Activated CD4-positive, alpha-beta T cell treated with anti-CD3 and anti-CD28 coated beads, Interleukin-2, amount 50 U/mL, for 4 hours (primary cell): ENCODE data around the gene CDC20.
A peak's percentile ranks its signal among the peaks of the same experiment; 100 is the strongest.

ENCODE experiments used
- DNase-seq, 2 experiments: peaks; one replicate each; pipeline ENCODE4 v3.0.0-alpha.2; 2020

CDC20 gene

GRCh38 chr1:43329995-43330751 lies 28.6 kb upstream of the CDC20 start:
- DNase-seq, result peak; percentile 28 to 38

- DNase-seq, result no peak
These were observed 27.1 kb upstream of the CDC20 start for GRCh38 chr1:43331688-43332087.

- DNase-seq, result no peak
These were observed 24.2 kb upstream of the CDC20 start for GRCh38 chr1:43334453-43335205.

GRCh38 chr1:43337588-43337987 lies 21.2 kb upstream of the CDC20 start, which contains the start of gene MPL:
Gene MPL (plus strand): TSS chr1:43337818. CDS start chr1:43337849, 31 bp downstream.
- no peak for DNase-seq

- DNase-seq, result no peak
These were observed 20.8 kb upstream of the CDC20 start for GRCh38 chr1:43338001-43338400.

GRCh38 chr1:43339584-43340232 lies 19.1 kb upstream of the CDC20 start:
- DNase-seq, result no peak

GRCh38 chr1:43340559-43340958 lies 18.2 kb upstream of the CDC20 start:
- no peak for DNase-seq

GRCh38 chr1:43344267-43344850 lies 14.4 kb upstream of the CDC20 start:
- no peak for DNase-seq

- no peak for DNase-seq
These were observed 13.7 kb upstream of the CDC20 start for GRCh38 chr1:43345120-43345519.

- DNase-seq, result no peak
These were observed 12.1 kb upstream of the CDC20 start for GRCh38 chr1:43346636-43347035.

GRCh38 chr1:43348343-43348808 lies 10.4 kb upstream of the CDC20 start:
- no peak for DNase-seq

- DNase-seq, result peak; percentile 22 to 32
These were observed 9.8 kb upstream of the CDC20 start for GRCh38 chr1:43348809-43349593.

GRCh38 chr1:43349594-43350306 lies 9.0 kb upstream of the CDC20 start:
- DNase-seq, result no peak

GRCh38 chr1:43350976-43351375 lies 7.8 kb upstream of the CDC20 start:
- DNase-seq, result no peak

- no peak for DNase-seq
These were observed 7.1 kb upstream of the CDC20 start for GRCh38 chr1:43351421-43352350.

GRCh38 chr1:43352351-43352705 lies 6.5 kb upstream of the CDC20 start:
- no peak for DNase-seq

GRCh38 chr1:43352881-43353280 lies 5.9 kb upstream of the CDC20 start:
- no peak for DNase-seq

GRCh38 chr1:43354471-43354870 lies 4.3 kb upstream of the CDC20 start:
- no peak for DNase-seq

GRCh38 chr1:43354936-43355335 lies 3.8 kb upstream of the CDC20 start:
- no peak for DNase-seq

- no peak for DNase-seq
These were observed 1.5 kb upstream of the CDC20 start for GRCh38 chr1:43357251-43357650.
